Spinal cord (tissue), 10 donors: ENCODE results near the gene LIN28B. TPM values are rescaled to one million over a fixed set of nuclear protein-coding genes. Genes with fewer than 3 reads are reported as not detected.
"Not testable (repeated sequence)": the region's sequence is repeated elsewhere in the genome, so short reads cannot be mapped to it uniquely, and the experiment has no call there.

Source experiments
- DNase-seq, 6 donors: peaks; one replicate each; pipeline versions ENCODE4 v3.0.0 to v3.0.0-alpha.2; 2013 to 2015; ENCODE audit warnings: low spot score in 6 of 6, low read depth in 4 of 6
- H3K27ac ChIP-seq: one replicate; pipeline ENCODE4 v1.5.1; 2013; ENCODE audit warnings: low read depth, low read length, control low read depth
- H3K27me3 ChIP-seq: one replicate; pipeline ENCODE4 v1.6.1; 2013; ENCODE audit warnings: low read length; ENCODE audit not compliant: control insufficient read depth, insufficient read depth
- H3K36me3 ChIP-seq: one replicate; pipeline ENCODE4 v1.6.1; 2013; ENCODE audit warnings: low read length; ENCODE audit not compliant: control insufficient read depth, insufficient read depth
- H3K4me1 ChIP-seq: one replicate; pipeline ENCODE4 v1.6.1; 2013; ENCODE audit warnings: low read length; ENCODE audit not compliant: control insufficient read depth, insufficient read depth
- H3K4me3 ChIP-seq: one replicate; pipeline ENCODE4 v1.5.1; 2013; ENCODE audit warnings: low read depth, low read length, control low read depth
- H3K9me3 ChIP-seq: one replicate; pipeline ENCODE4 v1.6.1; 2013; ENCODE audit warnings: low read length; ENCODE audit not compliant: control insufficient read depth, insufficient read depth
- WGBS: methylation state at CpG from one replicate; pipeline ENCODE4 v1.1.5; 2013; ENCODE audit warnings: missing lambda C conversion rate; ENCODE audit not compliant: insufficient coverage; 5-methylcytosine and 5-hydroxymethylcytosine counted together
- polyA plus RNA-seq, 2 donors: library from polyadenylated mRNA; unstranded; fragments of 120-200 nt; gene quantifications; one replicate each; pipeline ENCODE4 v1.2.1, GENCODE V29; 2013; ENCODE audit not compliant: insufficient read length in 2 of 2
- total RNA-seq, 2 donors: library from RNA; depleted of rRNA in 1 of 2; stranded (reverse); fragments of 120-200 nt in 1 of 2; fragments of >200 nt in 1 of 2; gene quantifications; one replicate each; pipeline versions ENCODE4 v1.2.3 to v1.2.4, GENCODE V29; 2013 to 2014
- donor health status: healthy.

The LIN28B gene
- total and polyA plus RNA-seq, 4 donors = 0.44 to 1.7 (median 1.1) TPM

- peaks cover 7% of the 10 kb centered on the region for H3K27me3 ChIP-seq
- peak overlapping the region; percentile 48 for H3K4me3 ChIP-seq
- H3K27ac ChIP-seq = peak overlapping the region; percentile 64
- H3K9me3 ChIP-seq = no peaks in the 10 kb centered on the region
- peak in 2 of 6 donors; percentile 76 to 94 for DNase-seq
- 1% methylated on average over 88 of the region's 88 CpGs for WGBS
- H3K4me1 ChIP-seq = peaks cover 6% of the 10 kb centered on the region
- peaks cover 3% of the 10 kb centered on the region for H3K36me3 ChIP-seq
Observed at GRCh38 chr6:104940238-104940892, 16.5 kb upstream of the LIN28B start.

GRCh38 chr6:104940893-104941728 lies 15.8 kb upstream of the LIN28B start:
- WGBS = under 1% methylated on average over 100 of the region's 104 CpGs
- Histone ChIP-seq H3K27me3 (peaks cover 7% of the 10 kb centered on the region), H3K27ac (peak overlapping the region; percentile 64)

GRCh38 chr6:104941729-104942091 lies 15.2 kb upstream of the LIN28B start:
- H3K4me1 ChIP-seq = peaks cover 6% of the 10 kb centered on the region
- peak overlapping the region; percentile 41 for H3K4me3 ChIP-seq
- DNase-seq = peak in 1 of 6 donors; percentile 84
- 0% methylated on average over 5 of the region's 7 CpGs for WGBS
- H3K9me3 ChIP-seq = no peaks in the 10 kb centered on the region
- H3K27ac ChIP-seq = no peak overlapping the region
- H3K27me3 ChIP-seq = peaks cover 7% of the 10 kb centered on the region
- peaks cover 3% of the 10 kb centered on the region for H3K36me3 ChIP-seq

More at GRCh38 chr6:104940893-104941728, 15.8 kb upstream of the LIN28B start:
- Histone ChIP-seq H3K36me3 (peaks cover 3% of the 10 kb centered on the region), H3K4me3 (peak overlapping the region; percentile 48), H3K4me1 (peaks cover 6% of the 10 kb centered on the region), H3K9me3 (no peaks in the 10 kb centered on the region)
- peak in 4 of 6 donors; percentile 56 to 94 (median 75) for DNase-seq

GRCh38 chr6:104943781-104944180 lies 13.1 kb upstream of the LIN28B start:
- WGBS = no CpG with 5 or more reads among the region's 3 CpGs
- DNase-seq = peak in 2 of 6 donors; percentile 50 to 78
- Histone ChIP-seq H3K27ac (no peak overlapping the region), H3K4me1 (peaks cover 6% of the 10 kb centered on the region), H3K9me3 (no peaks in the 10 kb centered on the region), H3K36me3 (no peaks in the 10 kb centered on the region), H3K4me3 (no peak overlapping the region), H3K27me3 (peaks cover 7% of the 10 kb centered on the region)

GRCh38 chr6:104949206-104949605 lies 7.7 kb upstream of the LIN28B start:
- no CpG with 5 or more reads among the region's 2 CpGs for WGBS

GRCh38 chr6:104951677-104952076 lies 5.2 kb upstream of the LIN28B start:
- H3K36me3 ChIP-seq = no peaks in the 10 kb centered on the region
- no CpG with 5 or more reads among the region's 1 CpG for WGBS
- H3K27me3 ChIP-seq = peaks cover 59% of the 10 kb centered on the region
- H3K9me3 ChIP-seq = no peaks in the 10 kb centered on the region
- no peak overlapping the region for H3K27ac ChIP-seq
- DNase-seq = no peak
- peaks cover 4% of the 10 kb centered on the region for H3K4me1 ChIP-seq
- H3K4me3 ChIP-seq = no peak overlapping the region

More at GRCh38 chr6:104949206-104949605, 7.7 kb upstream of the LIN28B start:
- Histone ChIP-seq H3K4me1 (peaks cover 4% of the 10 kb centered on the region), H3K9me3 (no peaks in the 10 kb centered on the region), H3K36me3 (no peaks in the 10 kb centered on the region), H3K27me3 (peaks cover 35% of the 10 kb centered on the region), H3K4me3 (no peak overlapping the region), H3K27ac (no peak overlapping the region)
- DNase-seq = no peak

GRCh38 chr6:104952911-104953399 lies 4.0 kb upstream of the LIN28B start:
- Histone ChIP-seq H3K4me1 (peaks cover 5% of the 10 kb centered on the region), H3K27me3 (peaks cover 72% of the 10 kb centered on the region), H3K27ac (no peak overlapping the region), H3K36me3 (no peaks in the 10 kb centered on the region), H3K9me3 (no peaks in the 10 kb centered on the region), H3K4me3 (peak overlapping the region; percentile 10)
- DNase-seq = peak in 2 of 6 donors; percentile 40 to 43
- WGBS = 19% methylated on average over 32 of the region's 33 CpGs

GRCh38 chr6:104953400-104954189 lies 3.3 kb upstream of the LIN28B start:
- not testable (repeated sequence) for H3K4me3 ChIP-seq

GRCh38 chr6:104954190-104954797 lies 2.6 kb upstream of the LIN28B start:
- 60% methylated on average over 1 of the region's 4 CpGs for WGBS
- Histone ChIP-seq H3K27ac (no peak overlapping the region), H3K4me1 (peaks cover 6% of the 10 kb centered on the region), H3K27me3 (peaks cover 82% of the 10 kb centered on the region), H3K36me3 (no peaks in the 10 kb centered on the region), H3K4me3 (no peak overlapping the region), H3K9me3 (no peaks in the 10 kb centered on the region)
- DNase-seq = peak in 2 of 6 donors; percentile 28 to 34

More at GRCh38 chr6:104953400-104954189, 3.3 kb upstream of the LIN28B start:
- peaks cover 78% of the 10 kb centered on the region for H3K27me3 ChIP-seq
- H3K36me3 ChIP-seq, H3K4me1 ChIP-seq, H3K27ac ChIP-seq, H3K9me3 ChIP-seq: not testable (repeated sequence)
- DNase-seq = peak in 2 of 6 donors; percentile 28 to 54
- WGBS = 14% methylated on average over 6 of the region's 22 CpGs
